A549 treated with CpdA at 1 μM for 4 hours (cell line): ENCODE results near the gene FMN2. TPM values are rescaled to one million over a fixed set of nuclear protein-coding genes. Genes with fewer than 3 reads are reported as not detected.

Experiments used
- total RNA-seq: library from RNA; stranded (reverse); fragments of 200-300 nt; extraction: Qiagen RNA extraction; gene quantifications from 5 replicates; pipeline ENCODE4 v1.2.3, GENCODE V29; 2022; ENCODE audit warnings: low read depth

FMN2 gene
- total RNA-seq: 5.0 to 6.4 TPM (median 6.3 TPM) in 5 replicates

GRCh38 chr1:240091614-240092300 lies at the start of gene FMN2:
Gene FMN2 (plus strand): TSS chr1:240091883. CDS start chr1:240092110, 227 bp downstream.

